ENCODE results near the gene DBN1.

DNA sequence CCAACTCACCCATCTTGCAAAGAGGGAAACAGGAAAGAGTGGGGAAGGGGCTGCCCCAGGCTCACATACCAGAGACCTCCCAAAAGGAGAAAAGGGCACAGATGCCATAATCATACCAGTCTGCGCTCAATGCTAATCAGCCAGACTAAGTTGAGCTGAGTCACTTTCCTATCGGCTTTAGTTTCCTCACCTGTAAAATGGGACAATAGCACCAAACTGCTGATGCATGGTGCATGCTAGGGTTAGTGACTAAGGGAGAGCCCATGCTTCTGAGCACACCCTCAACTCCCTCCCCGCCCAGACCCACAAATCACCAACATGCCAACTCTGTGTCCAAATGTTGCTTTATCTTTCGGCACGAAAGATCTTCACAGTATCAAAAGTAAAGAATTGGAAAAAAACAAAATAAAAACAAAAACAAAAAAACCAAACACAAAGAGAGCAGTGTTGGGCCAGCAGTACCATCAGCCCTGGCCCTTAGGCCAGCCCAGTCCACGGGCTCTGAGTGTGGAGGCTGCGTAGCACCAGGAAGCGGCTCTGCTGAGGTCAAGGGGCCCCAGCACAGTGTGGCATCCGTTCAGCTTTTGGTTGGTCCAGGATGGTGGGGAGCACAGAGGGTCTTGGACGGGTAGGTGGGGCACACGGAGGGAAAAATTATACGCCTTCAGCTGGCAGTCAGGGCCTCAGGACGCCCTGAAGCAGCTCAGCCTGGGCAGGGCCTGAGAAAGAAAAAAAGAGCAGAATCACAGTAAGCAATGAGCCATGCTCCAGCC is 46.2 kb upstream of the DBN1 start:
- TF ChIP-seq, protein P1, sequence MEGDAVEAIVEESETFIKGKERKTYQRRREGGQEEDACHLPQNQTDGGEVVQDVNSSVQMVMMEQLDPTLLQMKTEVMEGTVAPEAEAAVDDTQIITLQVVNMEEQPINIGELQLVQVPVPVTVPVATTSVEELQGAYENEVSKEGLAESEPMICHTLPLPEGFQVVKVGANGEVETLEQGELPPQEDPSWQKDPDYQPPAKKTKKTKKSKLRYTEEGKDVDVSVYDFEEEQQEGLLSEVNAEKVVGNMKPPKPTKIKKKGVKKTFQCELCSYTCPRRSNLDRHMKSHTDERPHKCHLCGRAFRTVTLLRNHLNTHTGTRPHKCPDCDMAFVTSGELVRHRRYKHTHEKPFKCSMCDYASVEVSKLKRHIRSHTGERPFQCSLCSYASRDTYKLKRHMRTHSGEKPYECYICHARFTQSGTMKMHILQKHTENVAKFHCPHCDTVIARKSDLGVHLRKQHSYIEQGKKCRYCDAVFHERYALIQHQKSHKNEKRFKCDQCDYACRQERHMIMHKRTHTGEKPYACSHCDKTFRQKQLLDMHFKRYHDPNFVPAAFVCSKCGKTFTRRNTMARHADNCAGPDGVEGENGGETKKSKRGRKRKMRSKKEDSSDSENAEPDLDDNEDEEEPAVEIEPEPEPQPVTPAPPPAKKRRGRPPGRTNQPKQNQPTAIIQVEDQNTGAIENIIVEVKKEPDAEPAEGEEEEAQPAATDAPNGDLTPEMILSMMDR (IDR thresholded peaks at IDR 0.05 in 8 of 11, conservative IDR thresholded peaks at IDR 0.05 in 3 of 11): no peak
- TF ChIP-seq POLR2A (IDR thresholded peaks at IDR 0.05): no peak
